Measurements from ENCODE around the gene RAB11A.

DNA sequence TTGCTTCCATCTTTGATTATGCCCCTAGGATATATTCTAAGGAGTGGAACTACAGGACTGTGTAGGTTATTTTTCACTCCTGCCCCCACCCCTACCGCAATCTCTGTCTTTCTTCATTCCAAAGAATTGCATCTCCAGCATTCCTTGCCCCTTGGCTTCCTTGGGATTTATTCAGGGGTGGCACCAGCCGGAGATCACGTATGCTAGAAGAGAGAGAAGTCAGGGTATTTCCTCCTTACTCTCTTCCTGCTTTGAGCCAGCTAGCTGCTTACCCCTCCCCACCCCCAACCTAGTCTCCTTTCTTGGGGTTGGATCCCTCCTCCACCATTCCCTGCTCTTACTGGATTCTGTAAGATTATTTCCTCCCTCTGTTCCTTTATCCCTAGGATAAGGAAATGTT, 42.2 kb upstream of the RAB11A start:
- TF ChIP-seq CTCF (conservative IDR thresholded peaks at IDR 0.05; ENCODE audit: low read length) (no peak), EZH2phosphoT487 (IDR thresholded peaks at IDR 0.05; ENCODE audit: borderline replicate concordance, low read depth, low read length) (no peak)

All from OCI-LY7 (cell line).